IMR-90 (cell line): Measurements from ENCODE around the gene AAMP.

ENCODE experiments used
- MXI1 ChIP-seq: IDR thresholded peaks from 2 replicates; pipeline ENCODE4 v1.6.1; 2012; ENCODE audit warnings: low read depth, mild to moderate bottlenecking, low read length, moderate library complexity, borderline replicate concordance
- POLR2A ChIP-seq: IDR thresholded peaks from 2 replicates; pipeline ENCODE4 v1.6.1; 2012; ENCODE audit warnings: mild to moderate bottlenecking, low read depth, low read length
- TF ChIP-seq, protein P1 (sequence below): conservative IDR thresholded peaks from 2 replicates; pipeline ENCODE4 v1.5.1; 2012; ENCODE audit warnings: mild to moderate bottlenecking, low read depth, low read length, improper control_type of control experiment
- TF ChIP-seq, protein P2 (sequence below): fragments of 150-350 bp; IDR thresholded peaks from 2 replicates; pipeline ENCODE4 v1.6.1; 2016; ENCODE audit warnings: low read depth, mild to moderate bottlenecking, low read length, moderate library complexity, borderline replicate concordance

DNA sequence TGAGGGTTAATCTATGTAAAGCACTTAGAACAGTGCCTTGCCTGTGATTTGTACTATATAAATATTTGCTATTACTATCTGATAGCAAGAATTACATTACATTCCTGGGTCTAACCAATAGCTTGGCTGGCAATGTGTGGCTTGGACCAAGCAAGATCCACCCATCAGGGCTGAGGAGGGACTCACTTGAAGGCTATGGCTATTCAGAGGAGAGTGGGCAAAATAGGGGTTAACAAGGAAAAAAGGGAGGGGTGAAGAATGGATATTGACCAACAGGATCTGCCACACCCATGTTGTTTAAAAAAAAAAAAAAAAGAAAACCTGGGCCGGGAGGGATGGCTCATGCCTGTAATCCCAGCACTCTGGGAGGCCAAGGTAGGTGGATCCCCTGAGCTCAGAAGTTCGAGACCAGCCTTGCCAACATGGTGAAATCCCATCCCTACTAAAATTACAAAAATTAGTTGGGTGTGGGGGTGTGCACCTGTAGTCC is 42.4 kb upstream of the AAMP start:
- TF ChIP-seq, protein P1, sequence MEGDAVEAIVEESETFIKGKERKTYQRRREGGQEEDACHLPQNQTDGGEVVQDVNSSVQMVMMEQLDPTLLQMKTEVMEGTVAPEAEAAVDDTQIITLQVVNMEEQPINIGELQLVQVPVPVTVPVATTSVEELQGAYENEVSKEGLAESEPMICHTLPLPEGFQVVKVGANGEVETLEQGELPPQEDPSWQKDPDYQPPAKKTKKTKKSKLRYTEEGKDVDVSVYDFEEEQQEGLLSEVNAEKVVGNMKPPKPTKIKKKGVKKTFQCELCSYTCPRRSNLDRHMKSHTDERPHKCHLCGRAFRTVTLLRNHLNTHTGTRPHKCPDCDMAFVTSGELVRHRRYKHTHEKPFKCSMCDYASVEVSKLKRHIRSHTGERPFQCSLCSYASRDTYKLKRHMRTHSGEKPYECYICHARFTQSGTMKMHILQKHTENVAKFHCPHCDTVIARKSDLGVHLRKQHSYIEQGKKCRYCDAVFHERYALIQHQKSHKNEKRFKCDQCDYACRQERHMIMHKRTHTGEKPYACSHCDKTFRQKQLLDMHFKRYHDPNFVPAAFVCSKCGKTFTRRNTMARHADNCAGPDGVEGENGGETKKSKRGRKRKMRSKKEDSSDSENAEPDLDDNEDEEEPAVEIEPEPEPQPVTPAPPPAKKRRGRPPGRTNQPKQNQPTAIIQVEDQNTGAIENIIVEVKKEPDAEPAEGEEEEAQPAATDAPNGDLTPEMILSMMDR, result no peak
- TF ChIP-seq MXI1 (no peak), POLR2A (no peak)
- TF ChIP-seq, protein P2, sequence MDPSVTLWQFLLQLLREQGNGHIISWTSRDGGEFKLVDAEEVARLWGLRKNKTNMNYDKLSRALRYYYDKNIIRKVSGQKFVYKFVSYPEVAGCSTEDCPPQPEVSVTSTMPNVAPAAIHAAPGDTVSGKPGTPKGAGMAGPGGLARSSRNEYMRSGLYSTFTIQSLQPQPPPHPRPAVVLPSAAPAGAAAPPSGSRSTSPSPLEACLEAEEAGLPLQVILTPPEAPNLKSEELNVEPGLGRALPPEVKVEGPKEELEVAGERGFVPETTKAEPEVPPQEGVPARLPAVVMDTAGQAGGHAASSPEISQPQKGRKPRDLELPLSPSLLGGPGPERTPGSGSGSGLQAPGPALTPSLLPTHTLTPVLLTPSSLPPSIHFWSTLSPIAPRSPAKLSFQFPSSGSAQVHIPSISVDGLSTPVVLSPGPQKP, result no peak
